IPS-NIHi7 (cell line): ENCODE results near the gene CRHR1.
"Not testable (repeated sequence)": the region's sequence is repeated elsewhere in the genome, so short reads cannot be mapped to it uniquely, and the experiment has no call there.

ENCODE experiments used
- DNase-seq: peaks from one replicate; pipeline ENCODE4 v3.0.0; 2012; ENCODE audit warnings: mixed read lengths; ENCODE audit errors: extremely low spot score

CRHR1 gene

GRCh38 chr17:45845376-45846185 lies 61.5 kb downstream of the CRHR1 start:
- no peak for DNase-seq

GRCh38 chr17:45846223-45846622 lies 62.1 kb downstream of the CRHR1 start:
- no peak for DNase-seq

GRCh38 chr17:45846646-45847045 lies 62.5 kb downstream of the CRHR1 start:
- DNase-seq = no peak

GRCh38 chr17:45847101-45847500 lies 63.0 kb downstream of the CRHR1 start:
- DNase-seq = no peak

GRCh38 chr17:45847747-45848146 lies 63.6 kb downstream of the CRHR1 start:
- no peak for DNase-seq

- DNase-seq = no peak
These were observed 64.3 kb downstream of the CRHR1 start for GRCh38 chr17:45848405-45848804.

GRCh38 chr17:45848868-45849535 lies 64.9 kb downstream of the CRHR1 start:
- no peak for DNase-seq

GRCh38 chr17:45849536-45849990 lies 65.4 kb downstream of the CRHR1 start:
- no peak for DNase-seq

- DNase-seq = no peak
These were observed 65.9 kb downstream of the CRHR1 start for GRCh38 chr17:45850011-45850410.

- no peak for DNase-seq
These were observed 66.3 kb downstream of the CRHR1 start for GRCh38 chr17:45850468-45850867.

GRCh38 chr17:45851022-45851421 lies 66.9 kb downstream of the CRHR1 start:
- no peak for DNase-seq

GRCh38 chr17:45851464-45851863 lies 67.3 kb downstream of the CRHR1 start:
- no peak for DNase-seq

GRCh38 chr17:45851873-45852272 lies 67.8 kb downstream of the CRHR1 start:
- DNase-seq = no peak

GRCh38 chr17:45852535-45853297 lies 68.6 kb downstream of the CRHR1 start:
- DNase-seq = peak; percentile 76

- no peak for DNase-seq
These were observed 70.1 kb downstream of the CRHR1 start for GRCh38 chr17:45854209-45854608.

- DNase-seq = no peak
These were observed 71.7 kb downstream of the CRHR1 start for GRCh38 chr17:45855691-45856336.

GRCh38 chr17:45857977-45858708 lies 74.0 kb downstream of the CRHR1 start:
- peak; percentile 63 for DNase-seq

GRCh38 chr17:45861165-45861564 lies 77.0 kb downstream of the CRHR1 start:
- DNase-seq = no peak

- not testable (repeated sequence) for DNase-seq
These were observed 78.0 kb downstream of the CRHR1 start for GRCh38 chr17:45862127-45862526.

- DNase-seq = no peak
These were observed 79.9 kb downstream of the CRHR1 start for GRCh38 chr17:45863857-45864654.
